ENCODE measurements around the gene ARSG. TPM values are rescaled to one million over a fixed set of nuclear protein-coding genes. Genes with fewer than 3 reads are reported as not detected.

Gene ARSG
- polyA plus RNA-seq, 2 of the 4 experiments (the other 2 are of a cell fraction): 0.57 to 1.7 TPM

DNA sequence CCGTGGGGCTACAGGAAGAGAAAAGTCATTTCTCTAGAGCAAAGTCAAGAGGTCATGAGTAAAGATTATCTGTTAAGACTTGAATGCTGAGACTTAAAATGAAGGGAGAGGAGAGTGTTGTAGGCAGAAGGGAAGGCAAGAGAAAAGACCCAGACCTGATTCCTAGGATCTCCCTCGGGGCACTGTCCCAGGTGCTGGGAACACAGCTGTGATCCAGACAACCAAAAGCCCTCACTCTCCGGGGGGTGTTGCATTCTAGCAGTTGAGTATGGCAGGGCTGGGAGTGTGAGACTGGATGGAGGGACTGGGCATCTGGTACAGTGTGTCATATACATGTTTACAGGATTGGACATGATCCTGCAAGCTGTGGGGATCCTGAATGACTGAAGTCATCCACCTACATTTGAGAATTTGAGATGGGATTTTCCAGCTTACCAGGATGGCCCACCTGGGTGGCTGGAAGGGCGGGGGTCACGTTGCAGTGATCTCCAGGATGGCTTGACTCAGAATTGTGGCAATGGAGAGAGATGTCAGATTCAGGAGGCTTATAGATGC is 29.1 kb downstream of the ARSG start:
- WGBS (ENCODE audit: missing lambda C conversion rate): 27% methylated on average over 5 of the region's 5 CpGs
- ATAC-seq: no peak; a peak in 1 of 6 replicates
- Histone ChIP-seq H3K27ac (no peak overlapping the region), H3K4me1 (peaks cover 11% of the 10 kb centered on the region), H3K4me3 (no peak overlapping the region), H3K9me3 (no peaks in the 10 kb centered on the region), H3K4me2 (no peak overlapping the region)
- CTCF ChIA-PET: interaction anchor here (0.6 to 2.8 kb wide), 3 partner anchors 10 to 1934 kb away, joined by 4 to 11 read pairs (median 8); no protein-coding TSS in a partner anchor
- POLR2A ChIA-PET: no interaction called here
- no peak for DNase-seq (ENCODE audit: low read depth in 1 of 2, low spot score in 1 of 2)
- FAIRE-seq: no peak
- TF ChIP-seq MAFK (IDR thresholded peaks at IDR 0.05; ENCODE audit: partially characterized antibody) (no peak), POLR2AphosphoS2 (conservative IDR thresholded peaks at IDR 0.05; ENCODE audit: low read length) (no peak), SREBF2 (IDR thresholded peaks at IDR 0.05) (no peak), ZC3H11A (IDR thresholded peaks at IDR 0.05) (no peak), KDM1A (IDR thresholded peaks at IDR 0.05; ENCODE audit: low read depth) (no peak)
- TF ChIP-seq, protein P1, sequence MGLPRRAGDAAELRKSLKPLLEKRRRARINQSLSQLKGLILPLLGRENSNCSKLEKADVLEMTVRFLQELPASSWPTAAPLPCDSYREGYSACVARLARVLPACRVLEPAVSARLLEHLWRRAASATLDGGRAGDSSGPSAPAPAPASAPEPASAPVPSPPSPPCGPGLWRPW (IDR thresholded peaks at IDR 0.05): no peak
- TF ChIP-seq, protein P2, sequence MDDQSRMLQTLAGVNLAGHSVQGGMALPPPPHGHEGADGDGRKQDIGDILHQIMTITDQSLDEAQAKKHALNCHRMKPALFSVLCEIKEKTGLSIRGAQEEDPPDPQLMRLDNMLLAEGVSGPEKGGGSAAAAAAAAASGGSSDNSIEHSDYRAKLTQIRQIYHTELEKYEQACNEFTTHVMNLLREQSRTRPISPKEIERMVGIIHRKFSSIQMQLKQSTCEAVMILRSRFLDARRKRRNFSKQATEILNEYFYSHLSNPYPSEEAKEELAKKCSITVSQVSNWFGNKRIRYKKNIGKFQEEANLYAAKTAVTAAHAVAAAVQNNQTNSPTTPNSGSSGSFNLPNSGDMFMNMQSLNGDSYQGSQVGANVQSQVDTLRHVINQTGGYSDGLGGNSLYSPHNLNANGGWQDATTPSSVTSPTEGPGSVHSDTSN (IDR thresholded peaks at IDR 0.05): no peak

DNA sequence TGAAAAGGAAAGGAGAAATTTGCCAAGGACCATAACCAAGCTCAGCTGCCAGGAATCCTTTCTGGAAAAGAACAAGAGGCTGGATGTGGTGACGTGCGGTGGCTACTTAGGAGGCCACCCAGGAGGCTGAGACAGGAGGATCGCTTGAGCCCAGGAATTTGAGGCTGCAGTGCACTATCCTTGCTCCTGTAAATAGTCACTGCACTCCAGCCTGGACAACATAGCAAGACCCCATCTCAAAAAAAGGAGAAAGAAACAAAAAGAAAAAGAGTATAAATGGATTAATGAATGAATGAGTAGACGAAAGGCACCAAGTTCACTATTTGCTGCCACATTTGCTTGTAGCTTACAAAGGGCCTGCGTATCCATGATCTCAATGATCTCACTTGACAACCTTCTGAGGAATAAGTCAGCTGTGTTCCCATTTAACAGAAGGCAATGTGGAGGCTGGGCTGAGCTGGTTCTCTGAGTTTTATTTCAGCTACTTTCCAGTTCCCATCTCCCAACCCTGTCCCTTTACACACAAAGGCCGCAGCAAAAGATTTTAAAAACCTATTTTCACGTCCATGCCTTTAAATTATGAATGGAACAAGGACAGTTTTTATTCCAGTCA is 29.8 kb downstream of the ARSG start:
- DNase-seq (ENCODE audit: low read depth in 1 of 2, low spot score in 1 of 2): no peak
- ChIA-PET POLR2A (no interaction called here), CTCF (interaction anchor here (1.2 to 2.8 kb wide), 3 partner anchors 9 to 78 kb away, joined by 3 to 11 read pairs (median 8); no protein-coding TSS in a partner anchor)
- no peak for ATAC-seq
- H3K4me3 ChIP-seq: no peak overlapping the region
- TF ChIP-seq FOXS1 (CRISPR knock-in tag; IDR thresholded peaks at IDR 0.05) (no peak), HOXA7 (CRISPR knock-in tag; IDR thresholded peaks at IDR 0.05) (no peak), MYC (IDR thresholded peaks at IDR 0.05; ENCODE audit: borderline replicate concordance, low read length) (no peak), HOXB13 (CRISPR knock-in tag; IDR thresholded peaks at IDR 0.05; ENCODE audit: low read depth) (no peak), PHF8 (IDR thresholded peaks at IDR 0.05; ENCODE audit: borderline replicate concordance, low read depth) (no peak), EP300 (IDR thresholded peaks at IDR 0.05) (no peak), NPAS2 (CRISPR knock-in tag; IDR thresholded peaks at IDR 0.05; ENCODE audit: borderline replicate concordance) (no peak), ESRRA (IDR thresholded peaks at IDR 0.05; ENCODE audit: borderline replicate concordance, low read length) (no peak), FOSL2 (IDR thresholded peaks at IDR 0.05) (no peak), FOSL2 (CRISPR knock-in tag; IDR thresholded peaks at IDR 0.05) (no peak), POLR2A (IDR thresholded peaks at IDR 0.05; ENCODE audit: low read length) (no peak), ZSCAN20 (CRISPR knock-in tag; IDR thresholded peaks at IDR 0.05) (no peak), KDM5A (IDR thresholded peaks at IDR 0.05) (no peak), MAFK (IDR thresholded peaks at IDR 0.05; ENCODE audit: partially characterized antibody) (no peak), POLR2AphosphoS2 (conservative IDR thresholded peaks at IDR 0.05; ENCODE audit: low read length) (no peak), TP53 (CRISPR knock-in tag; IDR thresholded peaks at IDR 0.05) (no peak), CEBPB (IDR thresholded peaks at IDR 0.05) (no peak)
- TF ChIP-seq, protein P2 (IDR thresholded peaks at IDR 0.05): no peak
- TF ChIP-seq, protein P3, sequence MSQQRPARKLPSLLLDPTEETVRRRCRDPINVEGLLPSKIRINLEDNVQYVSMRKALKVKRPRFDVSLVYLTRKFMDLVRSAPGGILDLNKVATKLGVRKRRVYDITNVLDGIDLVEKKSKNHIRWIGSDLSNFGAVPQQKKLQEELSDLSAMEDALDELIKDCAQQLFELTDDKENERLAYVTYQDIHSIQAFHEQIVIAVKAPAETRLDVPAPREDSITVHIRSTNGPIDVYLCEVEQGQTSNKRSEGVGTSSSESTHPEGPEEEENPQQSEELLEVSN (IDR thresholded peaks at IDR 0.05; ENCODE audit: borderline replicate concordance, low read depth): no peak
- WGBS (ENCODE audit: missing lambda C conversion rate): 81% methylated on average over 7 of the region's 7 CpGs
- no peak overlapping the region for H3K4me2 ChIP-seq
- H3K27ac ChIP-seq: no peak overlapping the region
- peaks cover 11% of the 10 kb centered on the region for H3K4me1 ChIP-seq
- no peaks in the 10 kb centered on the region for H3K9me3 ChIP-seq
- FAIRE-seq: no peak
